ENCODE results near the gene ERICH6.
"Not testable (repeated sequence)": the region's sequence is repeated elsewhere in the genome, so short reads cannot be mapped to it uniquely, and the experiment has no call there.

ERICH6 gene

DNA sequence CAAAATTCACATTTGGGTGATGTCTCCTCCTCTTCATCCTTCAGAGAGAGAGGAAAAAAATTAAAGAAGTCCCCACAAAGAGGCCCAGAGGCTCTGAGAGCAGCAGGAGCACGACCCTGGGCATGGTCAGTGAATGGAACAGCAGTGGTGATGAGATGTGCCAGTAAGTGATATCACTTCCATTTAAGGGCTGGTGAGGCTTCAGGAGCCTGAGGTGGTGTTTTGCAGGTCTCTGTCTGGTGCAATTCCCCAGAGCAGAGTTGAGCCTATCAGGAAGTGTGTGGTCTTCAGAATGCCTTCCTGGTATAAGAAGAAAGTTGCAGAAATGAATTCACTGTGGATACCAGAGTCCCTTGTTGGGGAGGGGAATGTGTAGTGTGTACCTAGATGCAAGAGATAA, 21.4 kb downstream of the ERICH6 start:
- DNase-seq (ENCODE audit: low spot score) = no peak

DNA sequence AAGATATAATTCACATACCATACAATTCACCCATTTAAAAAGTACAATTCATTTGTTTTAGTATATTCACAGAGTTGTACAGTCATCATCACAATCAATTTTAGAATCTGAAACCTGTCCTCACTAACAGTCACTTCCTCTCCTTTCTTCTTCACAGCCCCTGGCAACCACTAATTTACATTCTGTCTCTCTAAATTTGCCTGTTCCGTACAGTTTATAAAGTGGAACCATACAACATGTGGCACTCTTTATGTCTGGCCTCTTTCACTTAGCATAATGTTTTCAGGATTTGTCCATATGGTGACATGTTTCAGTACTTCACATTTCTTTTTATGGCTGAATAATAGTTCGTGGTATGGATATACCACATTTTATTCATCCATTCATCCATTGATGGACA, 22.7 kb downstream of the ERICH6 start:
- no peak for DNase-seq (ENCODE audit: low spot score)

DNA sequence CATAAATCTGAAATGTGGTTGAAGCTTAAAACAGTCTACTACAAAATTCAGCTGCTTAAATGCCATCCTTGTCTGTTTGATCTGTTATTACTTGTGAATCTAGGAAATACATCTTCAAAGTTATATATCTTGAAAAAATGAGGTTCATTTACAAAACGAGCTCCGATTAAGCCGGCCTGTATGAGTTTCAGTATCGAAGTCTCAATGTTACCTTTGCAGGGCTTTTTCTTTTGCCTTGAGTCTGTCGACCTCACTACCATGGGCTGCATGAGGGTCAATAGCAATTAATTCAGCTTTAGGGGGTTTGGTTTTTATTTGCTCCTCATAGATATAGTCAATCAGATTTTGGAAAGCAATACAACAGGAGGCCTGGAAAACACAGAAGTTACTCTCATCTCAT, 23.2 kb downstream of the ERICH6 start:
- DNase-seq (ENCODE audit: low spot score) = no peak

DNA sequence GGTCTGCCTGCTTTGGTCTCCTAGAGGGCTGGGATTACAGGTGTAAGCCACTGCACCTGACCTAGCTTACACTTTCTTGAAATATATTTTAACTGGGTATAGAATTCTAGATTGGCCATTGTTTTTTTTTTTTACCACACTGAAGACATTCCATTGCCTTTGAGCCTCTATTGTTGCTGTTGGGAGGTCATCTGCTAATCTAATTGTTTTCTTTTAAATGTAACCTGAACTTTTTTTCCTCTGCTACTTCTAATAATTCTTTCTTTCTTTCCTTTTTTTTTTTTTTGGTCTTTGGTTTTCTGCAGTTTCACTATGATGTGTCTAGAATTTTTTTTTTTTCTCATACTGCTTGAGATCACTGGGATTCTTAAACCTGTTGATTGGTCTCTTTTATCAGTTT, 28.1 kb downstream of the ERICH6 start:
- no peak for DNase-seq (ENCODE audit: low spot score)

DNA sequence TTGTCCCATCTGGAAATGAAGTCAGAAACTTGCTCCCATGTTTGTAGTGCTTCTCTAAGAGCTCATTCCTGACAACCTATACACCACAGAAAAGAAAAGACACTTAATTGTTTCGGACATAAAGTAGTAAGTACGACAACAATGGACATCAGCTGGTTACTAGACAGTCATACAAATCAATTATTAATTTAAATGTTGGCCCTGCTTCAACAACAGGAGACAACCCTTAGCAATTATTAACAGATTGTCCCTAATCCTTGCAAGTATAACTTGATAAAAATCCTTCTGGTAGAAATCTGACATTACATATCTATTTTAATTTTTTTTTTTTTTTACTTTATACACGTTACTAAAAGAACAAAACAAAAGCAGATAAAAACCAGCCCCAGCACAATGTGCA, 29.8 kb downstream of the ERICH6 start:
- DNase-seq (ENCODE audit: low spot score) = no peak

- no peak for DNase-seq (ENCODE audit: low spot score)
Observed at GRCh38 chr3:150666167-150666566, 37.6 kb downstream of the ERICH6 start.

DNA sequence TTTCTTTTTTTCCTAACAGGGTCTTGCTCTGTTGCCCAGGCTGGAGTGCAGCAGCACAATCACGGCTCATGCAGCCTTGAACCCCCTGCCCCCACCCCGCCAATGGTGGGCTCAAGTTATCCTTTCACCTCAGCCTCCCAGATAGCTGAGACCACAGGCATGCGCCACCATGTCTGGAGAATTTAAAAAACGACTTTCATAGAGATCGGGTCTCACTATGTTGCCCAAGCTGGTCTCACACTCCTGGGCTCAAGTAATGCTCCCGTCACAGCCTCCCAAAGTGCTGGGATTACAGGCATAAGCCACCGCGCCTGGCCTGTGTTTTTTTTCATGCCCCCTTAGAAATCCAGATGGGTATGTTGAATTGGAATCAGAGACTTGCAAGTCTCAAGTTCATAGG, 40.3 kb downstream of the ERICH6 start:
- DNase-seq (ENCODE audit: low spot score) = no peak

DNA sequence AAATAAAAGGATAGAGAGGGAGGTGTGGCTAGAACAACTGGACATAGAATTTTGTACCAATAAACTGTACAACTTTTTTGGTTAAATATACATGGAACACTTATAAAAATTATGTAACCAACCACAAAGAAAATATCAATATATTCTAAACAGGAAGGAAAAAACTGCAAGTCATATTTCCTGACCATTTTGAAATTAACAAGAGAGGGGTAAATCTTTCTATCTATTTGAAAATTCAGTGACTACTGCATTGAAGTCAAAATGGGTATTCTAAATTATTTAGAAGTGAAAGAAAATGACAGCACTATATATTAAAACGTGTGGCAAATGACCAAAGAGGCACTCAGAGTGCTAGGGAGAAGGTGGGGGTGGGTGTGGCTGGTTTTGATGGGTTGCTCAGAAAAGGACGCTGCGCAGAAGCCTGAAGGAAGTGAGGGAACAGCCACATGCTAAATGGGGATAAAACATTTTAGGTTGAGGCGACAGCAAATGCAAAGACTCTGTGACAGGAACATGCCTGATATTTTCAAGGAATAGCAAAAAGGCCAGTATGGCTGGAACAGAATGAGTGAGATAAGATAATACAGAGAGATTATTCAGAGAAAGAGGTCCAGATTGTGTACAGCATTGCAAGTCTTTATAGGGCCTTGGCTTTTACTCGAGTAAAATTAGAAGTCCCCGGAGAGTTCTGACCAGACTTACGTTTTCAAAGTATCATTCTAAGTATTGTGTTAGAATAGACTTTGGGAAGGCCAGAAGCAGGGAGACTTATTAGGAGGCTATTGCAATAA, 41.1 kb downstream of the ERICH6 start:
- no peak for DNase-seq (ENCODE audit: low spot score)

DNA sequence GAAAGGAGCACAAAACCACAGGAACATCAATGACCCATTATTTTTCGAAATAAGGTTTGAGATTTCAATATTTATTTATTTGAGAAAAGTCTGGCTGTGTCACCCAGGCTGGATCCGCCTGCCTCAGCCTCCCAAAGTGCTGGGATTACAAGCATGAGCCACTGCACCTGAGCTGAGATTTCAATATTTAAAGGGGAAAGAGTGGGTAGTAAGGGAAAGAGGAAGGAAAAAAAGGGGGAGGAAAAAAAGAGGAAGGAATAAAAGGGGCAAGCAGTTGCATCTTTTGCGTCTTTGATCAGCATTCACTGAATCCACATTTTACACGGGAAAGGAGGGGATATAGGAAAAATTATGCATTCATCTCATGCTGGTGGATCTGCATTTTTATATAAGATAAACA, 47.4 kb downstream of the ERICH6 start:
- DNase-seq (ENCODE audit: low spot score) = no peak

DNA sequence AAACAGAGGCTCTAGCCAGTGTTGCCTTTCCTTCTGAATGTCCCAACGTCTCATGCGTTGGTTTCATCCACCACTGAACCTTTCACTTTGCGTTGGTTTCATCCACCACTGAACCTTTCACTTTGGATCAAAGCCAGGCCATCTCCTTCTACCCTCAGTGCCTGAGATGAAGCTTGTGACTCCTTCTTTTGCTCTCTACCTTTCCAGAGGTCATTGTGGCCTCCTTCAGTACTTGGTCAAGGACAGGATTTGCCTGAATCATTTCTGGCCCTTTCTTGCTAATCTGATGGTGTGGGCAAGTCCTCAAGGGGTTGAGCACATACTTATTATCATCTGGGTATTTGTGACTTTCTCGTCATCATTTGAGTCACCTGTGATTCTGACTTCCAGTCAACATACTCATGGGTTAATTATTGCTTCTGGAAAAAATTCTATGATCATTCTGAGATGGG, 50.6 kb downstream of the ERICH6 start:
- no peak for DNase-seq (ENCODE audit: low spot score)

DNA sequence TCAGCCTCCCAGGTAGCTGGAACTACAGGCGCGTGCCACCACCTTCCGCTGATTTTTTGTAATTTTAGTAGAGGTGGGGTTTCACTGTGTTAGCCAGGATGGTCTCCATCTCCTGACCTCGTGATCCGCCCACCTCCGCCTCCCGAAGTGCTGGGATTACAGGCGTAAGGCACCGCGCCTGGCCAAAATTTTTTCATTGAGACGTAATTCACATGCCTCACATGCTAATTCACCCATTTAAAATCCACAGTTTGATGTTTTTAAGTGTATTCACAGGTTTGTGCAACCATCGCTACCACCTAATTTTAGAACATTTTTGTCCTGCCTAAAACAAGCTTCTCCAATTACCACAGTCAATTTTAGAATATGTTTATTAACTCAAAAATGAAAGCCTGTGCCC, 63.5 kb downstream of the ERICH6 start:
- no peak for DNase-seq (ENCODE audit: low spot score)

GRCh38 chr3:150639262-150639661, 64.5 kb downstream of the ERICH6 start:
- no peak for DNase-seq (ENCODE audit: low spot score)

GRCh38 chr3:150636258-150636657, 67.5 kb downstream of the ERICH6 start:
- DNase-seq (ENCODE audit: low spot score) = no peak

GRCh38 chr3:150635526-150635925, 68.2 kb downstream of the ERICH6 start:
- no peak for DNase-seq (ENCODE audit: low spot score)

DNA sequence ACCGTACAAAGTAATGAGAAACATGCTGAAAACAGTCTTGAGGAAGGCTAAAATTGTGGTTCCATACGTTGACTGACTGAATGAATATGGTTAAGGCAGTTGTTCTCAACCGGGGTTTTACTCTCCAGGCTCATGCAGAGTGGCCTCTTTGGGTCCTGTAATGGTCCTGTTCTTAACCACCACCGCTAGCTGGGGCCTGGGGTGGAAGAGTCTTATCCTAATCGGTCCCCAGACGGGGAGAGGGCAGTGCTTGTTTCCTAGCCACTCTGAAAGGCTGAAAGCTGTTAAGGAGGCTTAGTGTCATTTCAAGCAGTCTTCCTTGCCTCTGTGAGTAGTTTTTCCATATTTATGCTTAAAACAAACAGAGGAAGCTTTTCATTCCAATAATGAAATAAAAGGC, 68.6 kb downstream of the ERICH6 start:
- no peak for DNase-seq (ENCODE audit: low spot score)

GRCh38 chr3:150631515-150632221, 72.1 kb downstream of the ERICH6 start:
- DNase-seq (ENCODE audit: low spot score) = no peak

- DNase-seq (ENCODE audit: low spot score) = no peak
Observed at GRCh38 chr3:150627557-150627956, 76.2 kb downstream of the ERICH6 start.

DNA sequence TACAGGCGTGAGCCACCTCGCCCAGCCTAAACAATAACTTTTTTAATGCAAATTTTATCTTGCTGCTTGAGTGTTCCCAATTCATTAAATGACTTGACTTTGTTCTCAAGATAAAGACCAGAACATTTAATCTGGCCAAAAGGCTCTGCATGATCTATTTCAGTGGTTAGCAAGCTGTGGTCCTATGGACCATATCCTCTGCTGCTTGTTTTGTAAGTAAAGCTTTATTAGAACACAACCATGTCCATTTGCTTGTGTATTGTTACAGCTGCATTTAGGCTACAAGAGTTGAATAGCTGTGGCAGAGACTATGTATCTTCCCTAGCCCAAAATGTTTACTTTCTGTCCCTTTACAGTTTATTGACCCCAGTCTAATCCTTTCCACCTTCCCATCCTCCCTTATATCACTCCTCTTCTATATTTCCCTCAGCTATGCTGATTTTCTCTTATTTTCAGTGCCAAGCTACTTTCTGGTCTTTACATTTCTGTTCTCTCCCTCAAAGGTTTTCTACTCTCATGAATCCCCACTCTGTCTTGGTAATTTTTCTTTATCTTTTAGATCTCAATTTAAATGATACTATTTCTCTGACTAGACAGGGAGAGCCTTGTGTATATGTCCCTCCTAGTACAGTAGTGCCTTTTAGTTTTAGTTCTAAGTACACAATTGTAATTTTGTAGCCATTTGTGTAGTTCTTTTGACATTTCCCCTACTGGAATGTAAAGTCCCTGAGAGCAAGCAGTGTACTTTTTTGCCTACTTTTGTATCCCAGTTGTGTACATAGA, 77.4 kb downstream of the ERICH6 start:
- DNase-seq (ENCODE audit: low spot score) = no peak

GRCh38 chr3:150623945-150624344, 79.8 kb downstream of the ERICH6 start:
- DNase-seq (ENCODE audit: low spot score) = no peak

DNA sequence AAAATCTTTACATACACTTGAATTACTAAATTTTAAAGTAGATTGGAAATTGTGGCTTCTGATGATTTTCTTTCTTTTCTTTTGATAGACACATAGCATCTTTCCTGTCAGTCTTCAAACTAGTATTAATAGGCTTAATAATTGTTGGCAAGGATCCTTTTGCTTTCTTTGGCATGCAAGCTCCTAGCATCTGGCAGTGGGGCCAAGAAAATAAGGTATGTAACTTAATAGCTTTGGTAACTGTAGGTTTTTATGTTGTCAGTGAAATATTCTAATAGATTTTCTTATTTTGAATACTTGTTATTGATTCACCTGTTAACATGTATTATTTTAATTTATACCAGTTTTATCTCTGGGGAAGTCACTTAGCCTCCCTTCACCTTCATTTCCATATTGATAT, 80.8 kb downstream of the ERICH6 start:
- not testable (repeated sequence) for DNase-seq (ENCODE audit: low spot score)

DNA sequence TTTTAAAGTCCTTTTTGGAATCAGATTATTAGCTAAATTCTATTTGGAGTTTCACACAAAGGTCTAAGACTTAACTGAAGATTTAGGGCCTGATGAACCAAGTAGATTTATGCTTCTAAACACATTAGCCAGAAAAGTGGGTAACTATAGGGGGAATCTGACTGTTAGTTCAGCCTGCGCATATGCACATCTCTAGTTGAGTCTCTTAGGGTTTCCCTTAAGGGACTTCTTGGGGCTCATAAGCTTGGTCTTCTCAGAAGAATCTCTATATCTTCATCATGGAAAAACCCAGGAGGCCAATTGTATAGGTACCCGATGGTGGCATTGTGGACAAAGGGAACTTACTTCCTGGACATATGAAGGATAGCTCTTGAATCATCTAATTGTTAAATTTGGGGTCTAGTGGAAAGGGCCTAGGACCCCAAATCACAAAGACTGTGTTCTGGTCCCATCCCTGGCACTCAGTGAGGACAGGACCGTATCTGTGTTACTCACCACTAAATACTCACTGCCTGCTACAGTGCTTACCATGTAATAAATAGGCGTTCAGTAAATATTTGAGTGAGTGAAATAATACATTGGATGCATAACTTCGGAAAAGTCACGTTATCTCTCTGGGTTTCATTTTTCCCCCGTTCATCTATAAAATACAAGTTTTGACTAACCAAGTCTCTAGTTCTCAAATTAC, 83.6 kb downstream of the ERICH6 start:
- no peak for DNase-seq (ENCODE audit: low spot score)

Data from hematopoietic multipotent progenitor cell treated with erythropoietin and hydrocortisone succinate and interleukin-3 and kit ligand, for 17 days (in vitro differentiated cells).